Muscle layer of colon (tissue), 2 donors: Measurements from ENCODE around the gene WBP1.

Experiments used
- H3K27ac ChIP-seq: one replicate; pipeline ENCODE4 v1.7.0; 2013; ENCODE audit warnings: low read depth, mild to moderate bottlenecking, low read length, moderate library complexity
- H3K27me3 ChIP-seq, 2 donors: one replicate each; pipeline ENCODE4 v1.7.0; 2013; ENCODE audit warnings: low read length in 2 of 2, mild to moderate bottlenecking in 2 of 2; ENCODE audit not compliant: insufficient read depth in 2 of 2, control insufficient read depth in 1 of 2
- H3K36me3 ChIP-seq: one replicate; pipeline ENCODE4 v1.7.0; 2013; ENCODE audit warnings: mild to moderate bottlenecking, low read length; ENCODE audit not compliant: insufficient read depth
- H3K4me1 ChIP-seq: one replicate; pipeline ENCODE4 v1.7.0; 2013; ENCODE audit warnings: mild to moderate bottlenecking, low read length; ENCODE audit not compliant: insufficient read depth
- H3K4me3 ChIP-seq, 2 donors: one replicate each; pipeline ENCODE4 v1.7.0; 2013; ENCODE audit warnings: low read length in 2 of 2, low read depth in 1 of 2, mild to moderate bottlenecking in 1 of 2, moderate library complexity in 1 of 2
- H3K9ac ChIP-seq: one replicate; pipeline ENCODE4 v1.7.0; 2013; ENCODE audit warnings: low read length
- H3K9me3 ChIP-seq: one replicate; pipeline ENCODE4 v1.7.0; 2013; ENCODE audit warnings: mild to moderate bottlenecking, low read length
- donor health status: abdominal sarcoma.
- donor health status: Adenocarcinoma of cecum.

The WBP1 gene

GRCh38 chr2:74430502-74430901 is 27.7 kb upstream of the WBP1 start:
- Histone ChIP-seq H3K9ac (no peak overlapping the region), H3K9me3 (no peaks in the 10 kb centered on the region), H3K4me3 (no peak overlapping the region), H3K27ac (no peak overlapping the region), H3K36me3 (peaks cover 56% of the 10 kb centered on the region), H3K4me1 (no peaks in the 10 kb centered on the region), H3K27me3 (no peaks in the 10 kb centered on the region)

- no peak overlapping the region for H3K27ac ChIP-seq
- H3K27me3 ChIP-seq, result peaks cover 0 to 6% of the 10 kb centered on the region in 2 donors
- H3K9me3 ChIP-seq, result no peaks in the 10 kb centered on the region
- H3K4me1 ChIP-seq, result peaks cover 12% of the 10 kb centered on the region
- H3K36me3 ChIP-seq, result peaks cover 24% of the 10 kb centered on the region
- H3K4me3 ChIP-seq, result no peak overlapping the region
- H3K9ac ChIP-seq, result no peak overlapping the region
These were observed 22.0 kb upstream of the WBP1 start for GRCh38 chr2:74436111-74436805.

- no peak overlapping the region for H3K9ac ChIP-seq
- no peak overlapping the region for H3K4me3 ChIP-seq
- H3K4me1 ChIP-seq, result peaks cover 12% of the 10 kb centered on the region
These were observed 21.2 kb upstream of the WBP1 start for GRCh38 chr2:74436848-74437695.

GRCh38 chr2:74438248-74438647 is 20.0 kb upstream of the WBP1 start:
- peaks cover 0 to 18% of the 10 kb centered on the region in 2 donors for H3K27me3 ChIP-seq
- H3K4me1 ChIP-seq, result peaks cover 12% of the 10 kb centered on the region
- H3K27ac ChIP-seq, result no peak overlapping the region
- no peaks in the 10 kb centered on the region for H3K9me3 ChIP-seq
- peaks cover 10% of the 10 kb centered on the region for H3K36me3 ChIP-seq
- H3K9ac ChIP-seq, result no peak overlapping the region
- peak overlapping the region in 1 of 2 donors; percentile 88 for H3K4me3 ChIP-seq

More at GRCh38 chr2:74436848-74437695, 21.2 kb upstream of the WBP1 start:
- Histone ChIP-seq H3K27me3 (peaks cover 0 to 14% of the 10 kb centered on the region in 2 donors), H3K9me3 (no peaks in the 10 kb centered on the region), H3K27ac (no peak overlapping the region), H3K36me3 (peaks cover 17% of the 10 kb centered on the region)

DNA sequence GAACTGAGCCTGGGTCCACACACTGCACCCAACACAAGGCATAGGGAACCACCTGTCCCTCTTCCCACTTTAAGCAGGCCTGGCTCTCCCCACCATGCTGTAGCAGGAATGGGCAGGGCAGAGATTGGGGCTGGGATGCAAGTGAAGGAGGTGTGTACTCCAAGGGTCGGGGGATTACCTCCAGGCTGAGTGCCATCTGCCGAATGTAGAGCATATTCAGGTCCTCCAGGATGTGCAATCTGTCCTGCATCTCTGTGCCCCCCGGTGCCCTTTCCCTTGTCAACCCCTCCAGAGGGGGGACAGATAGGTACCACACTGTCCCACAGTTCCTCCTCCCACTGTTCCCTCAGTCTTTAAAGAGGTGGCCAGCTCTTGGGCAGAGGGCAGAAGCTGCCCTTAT is 18.9 kb upstream of the WBP1 start:
- H3K4me3 ChIP-seq, result peak overlapping the region; percentile 40 to 88
- H3K9me3 ChIP-seq, result no peaks in the 10 kb centered on the region
- peak overlapping the region; percentile 71 for H3K9ac ChIP-seq
- peaks cover 12% of the 10 kb centered on the region for H3K4me1 ChIP-seq
- H3K27me3 ChIP-seq, result peaks cover 0 to 18% of the 10 kb centered on the region in 2 donors
- H3K27ac ChIP-seq, result peak overlapping the region; percentile 60
- peaks cover 10% of the 10 kb centered on the region for H3K36me3 ChIP-seq

DNA sequence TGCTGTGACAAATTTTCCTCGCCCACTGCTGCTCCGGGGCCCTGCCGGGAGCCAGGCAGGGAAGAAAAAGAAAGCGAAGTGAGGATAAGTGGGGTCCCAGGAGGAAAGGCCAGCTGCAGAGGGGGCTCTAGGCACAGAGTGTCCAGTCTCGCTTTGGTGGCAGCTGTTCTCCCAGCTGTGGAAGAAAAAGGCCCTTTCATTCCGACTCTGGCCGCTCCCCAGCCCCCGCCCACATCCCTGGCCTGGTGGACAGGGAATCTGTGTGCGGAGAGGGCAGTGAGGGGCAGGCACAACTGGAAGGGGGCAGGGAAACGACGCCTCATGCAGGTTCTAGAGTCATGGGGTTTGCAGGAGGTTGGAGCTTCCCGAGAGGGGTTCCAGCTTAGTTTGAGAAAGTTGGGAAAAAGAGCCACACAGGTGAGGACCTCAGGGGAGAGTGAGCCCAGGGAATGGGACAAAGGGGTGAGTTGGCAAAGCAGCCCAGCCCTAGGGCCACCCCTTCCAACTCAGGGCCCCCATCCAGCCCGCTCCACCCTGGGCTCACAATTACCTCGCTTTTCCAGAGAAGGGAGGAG is 18.3 kb upstream of the WBP1 start:
- H3K4me1 ChIP-seq, result peaks cover 12% of the 10 kb centered on the region
- peak overlapping the region; percentile 71 for H3K9ac ChIP-seq
- H3K36me3 ChIP-seq, result peaks cover 10% of the 10 kb centered on the region
- H3K9me3 ChIP-seq, result no peaks in the 10 kb centered on the region
- peak overlapping the region; percentile 60 for H3K27ac ChIP-seq
- peaks cover 0 to 18% of the 10 kb centered on the region in 2 donors for H3K27me3 ChIP-seq
- H3K4me3 ChIP-seq, result peak overlapping the region; percentile 40 to 88

DNA sequence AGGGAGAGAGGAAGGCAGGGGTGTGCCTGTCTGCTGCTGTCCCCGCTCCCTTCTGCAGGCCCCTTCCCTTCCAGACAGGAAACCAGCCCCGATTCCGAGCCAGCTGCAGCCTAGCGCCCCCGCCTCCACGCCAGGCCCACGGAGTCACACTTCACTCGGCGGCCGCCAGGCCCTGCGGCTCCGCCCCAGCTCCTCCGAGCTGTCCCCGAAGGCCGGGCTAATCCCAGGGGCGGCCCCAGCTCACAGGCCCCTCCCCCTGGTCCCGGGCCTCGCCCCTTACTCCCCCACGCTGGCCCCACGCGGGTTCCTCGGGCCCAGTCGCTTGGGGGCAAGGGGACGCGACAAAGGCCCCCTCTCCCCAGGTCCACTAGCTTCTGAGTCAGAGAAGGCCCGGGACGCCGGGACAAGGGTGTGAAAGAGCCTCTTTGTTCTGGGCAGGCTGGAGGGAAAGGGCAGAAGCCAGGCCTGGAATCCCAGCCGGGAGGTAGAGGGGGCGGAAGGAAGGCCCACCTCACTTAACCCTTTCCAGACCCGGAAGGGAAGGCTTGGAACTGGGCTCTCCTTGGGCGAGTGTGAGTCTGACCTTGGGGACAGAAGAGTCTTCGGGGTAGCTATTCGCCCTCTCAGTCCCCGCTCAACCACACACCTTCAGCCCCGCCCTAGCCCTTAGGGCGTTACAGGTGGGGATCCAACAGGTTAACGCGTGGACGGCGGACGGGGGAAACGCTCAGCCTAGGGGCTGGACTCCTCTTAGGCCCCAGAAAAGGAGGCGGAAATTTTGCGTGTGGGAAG is 17.7 kb upstream of the WBP1 start:
- peaks cover 5% of the 10 kb centered on the region for H3K36me3 ChIP-seq
- H3K4me1 ChIP-seq, result peaks cover 12% of the 10 kb centered on the region
- H3K4me3 ChIP-seq, result peak overlapping the region; percentile 48 to 88
- H3K9ac ChIP-seq, result peak overlapping the region; percentile 71
- peak overlapping the region; percentile 60 for H3K27ac ChIP-seq
- H3K9me3 ChIP-seq, result no peaks in the 10 kb centered on the region
- H3K27me3 ChIP-seq, result peaks cover 0 to 18% of the 10 kb centered on the region in 2 donors

DNA sequence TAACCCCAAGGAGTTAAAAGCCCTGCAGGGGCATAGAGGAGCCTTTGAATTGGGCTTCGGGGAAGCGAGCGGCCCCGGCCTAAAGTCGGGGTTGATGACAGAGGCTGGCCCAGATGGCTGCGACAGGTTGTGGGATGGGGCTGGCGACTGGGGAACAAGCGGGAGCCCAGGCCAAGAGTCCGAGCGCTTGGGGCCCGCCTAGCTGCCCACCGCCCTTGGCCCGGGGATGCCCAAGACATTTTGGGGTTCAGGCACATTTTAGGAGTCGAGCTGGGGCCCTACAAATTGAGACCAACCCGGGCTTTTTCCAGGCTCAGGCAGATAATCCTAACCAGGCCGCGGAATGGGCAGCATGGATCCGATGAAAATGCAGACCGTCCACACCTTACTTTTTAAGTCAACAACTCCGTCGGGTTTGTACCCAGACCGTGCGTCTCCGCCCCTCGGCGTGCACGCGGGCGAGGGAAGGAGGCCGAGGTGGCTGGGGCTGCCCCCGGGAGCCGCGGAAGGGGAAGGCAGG is 17.0 kb upstream of the WBP1 start:
- Histone ChIP-seq H3K9ac (peak overlapping the region; percentile 53), H3K4me1 (peaks cover 12% of the 10 kb centered on the region), H3K9me3 (no peaks in the 10 kb centered on the region), H3K27ac (peak overlapping the region; percentile 39), H3K27me3 (peaks cover 0 to 18% of the 10 kb centered on the region in 2 donors), H3K36me3 (no peaks in the 10 kb centered on the region), H3K4me3 (peak overlapping the region; percentile 48 to 88)

GRCh38 chr2:74441690-74442482 is 16.4 kb upstream of the WBP1 start, which contains the start of gene RTKN:
Gene RTKN, minus strand, starts transcription at chr2:74441937. Its CDS starts 121 bp downstream, at chr2:74441816.
- H3K27me3 ChIP-seq, result peaks cover 0 to 18% of the 10 kb centered on the region in 2 donors
- peak within 1 kb of the TSS; percentile 39 for H3K27ac ChIP-seq
- peaks cover 12% of the 10 kb centered on the region for H3K4me1 ChIP-seq

More at GRCh38 chr2:74441690-74442482, 16.4 kb upstream of the WBP1 start, which contains the start of gene RTKN:
- H3K9ac ChIP-seq, result peak within 1 kb of the TSS; percentile 53
- H3K4me3 ChIP-seq, result peak within 1 kb of the TSS; percentile 48 to 88
- no peaks in the 10 kb centered on the region for H3K9me3 ChIP-seq
- H3K36me3 ChIP-seq, result no peaks in the 10 kb centered on the region
